Melanocyte of skin (primary cell): ENCODE measurements around the gene SMYD3. TPM values are rescaled to one million over a fixed set of nuclear protein-coding genes. Genes with fewer than 3 reads are reported as not detected.

ENCODE experiments used
- small RNA-seq, 2 donors: library from RNA; depleted of rRNA; stranded (forward); fragments of <200 nt; gene quantifications; one replicate each; pipeline ENCODE3, GENCODE V24; 2012
- total RNA-seq, 2 donors: library from RNA; depleted of rRNA; stranded (reverse); fragments of >200 nt; gene quantifications; 2 replicates each; pipeline ENCODE4 v1.2.3, GENCODE V29; 2012

Gene SMYD3
- total RNA-seq: 10 to 100 TPM; 30.3 to 36.1 TPM

DNA sequence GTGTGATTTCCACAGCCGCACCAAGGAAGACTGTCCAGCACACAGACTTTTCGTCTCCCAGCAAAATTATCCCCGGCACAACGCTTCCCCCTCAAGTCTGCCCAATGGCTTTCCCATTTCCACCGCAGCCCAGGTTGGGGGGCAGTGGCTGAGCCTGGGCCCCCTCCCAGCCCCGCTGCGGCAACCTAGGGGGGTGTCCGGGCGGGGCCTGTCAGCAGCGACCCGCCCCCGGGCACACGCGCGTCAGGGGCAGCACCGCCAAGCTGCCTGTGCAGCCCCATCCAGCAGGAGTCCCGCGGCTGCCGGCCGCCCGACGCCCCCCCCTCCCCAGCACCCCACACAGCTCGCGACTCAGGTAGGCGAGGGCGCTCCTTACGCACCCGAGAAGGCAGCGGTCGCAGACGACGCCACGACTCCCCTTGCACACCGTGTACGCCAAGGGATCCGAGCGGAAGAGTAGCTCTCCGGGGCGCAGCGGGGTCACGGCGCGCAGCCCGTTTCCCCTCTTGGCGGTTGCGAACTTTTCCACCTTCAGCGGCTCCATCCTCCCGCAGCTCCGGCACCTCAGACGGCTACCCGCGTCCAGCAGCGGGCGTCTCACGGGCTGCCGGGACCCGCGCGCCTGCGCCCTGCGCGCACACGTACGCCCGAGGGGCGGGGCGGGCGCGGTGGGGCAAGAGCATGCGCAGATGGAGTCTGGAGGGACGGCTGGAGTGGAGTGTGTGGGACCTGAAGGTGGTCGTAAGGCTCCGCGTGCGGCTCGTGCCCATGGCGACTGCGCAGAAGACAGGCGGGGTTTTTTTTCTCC lies at the start of gene SMYD3:
SMYD3 (minus strand) TSS at position 606 of the 808 bp plus-strand sequence.

Small RNA genes within 50 kb of the gene (small RNA-seq; reads per million reads assigned to genes)
- 0 reads per million in 2 donors for gene AL356583.2
- gene RF00019: 0 reads per million in 2 donors
- 0 reads per million in 2 donors for gene RNU6-1283P

Other genes with a start within 250 kb of the SMYD3 start
- gene TFB2M, start 59.0 kb upstream of the SMYD3 start, total RNA-seq: 10 to 100 TPM; 15.1 to 25.3 TPM
- gene CNST, start 59.2 kb upstream of the SMYD3 start, total RNA-seq: 10 to 100 TPM; 22.3 to 22.7 TPM
- gene SCCPDH, start 217.1 kb upstream of the SMYD3 start, total RNA-seq: 100 to 1,000 TPM in 1 of 2 donors, 10 to 100 TPM in 1; 78.9 to 144 TPM